Measurements from ENCODE around the gene MTG1.
"Not testable (repeated sequence)": the region's sequence is repeated elsewhere in the genome, so short reads cannot be mapped to it uniquely, and the experiment has no call there.

The MTG1 gene

DNA sequence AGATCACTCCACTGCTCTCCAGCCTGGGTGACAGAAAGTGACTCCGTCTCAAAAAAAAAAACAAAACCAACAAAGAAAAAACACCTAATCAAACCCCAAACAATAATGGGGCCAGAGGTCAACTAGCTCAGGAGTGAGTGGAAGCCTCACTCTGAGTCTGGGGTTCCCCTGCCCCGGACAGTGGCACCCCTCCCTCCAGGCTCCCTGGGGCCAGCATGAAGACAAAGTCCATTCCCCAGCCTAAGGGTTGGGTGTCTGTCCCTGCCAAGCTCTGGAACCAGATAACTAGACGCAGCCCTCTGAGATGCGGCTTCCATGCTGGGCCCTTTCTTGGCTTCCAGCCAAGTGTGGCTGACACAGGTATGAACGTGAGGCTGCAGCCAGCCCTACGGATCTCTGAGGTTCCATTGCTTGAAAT lies 34.4 kb upstream of the MTG1 start:
- DNase-seq (ENCODE audit: low read depth in 2 of 2): no peak

DNA sequence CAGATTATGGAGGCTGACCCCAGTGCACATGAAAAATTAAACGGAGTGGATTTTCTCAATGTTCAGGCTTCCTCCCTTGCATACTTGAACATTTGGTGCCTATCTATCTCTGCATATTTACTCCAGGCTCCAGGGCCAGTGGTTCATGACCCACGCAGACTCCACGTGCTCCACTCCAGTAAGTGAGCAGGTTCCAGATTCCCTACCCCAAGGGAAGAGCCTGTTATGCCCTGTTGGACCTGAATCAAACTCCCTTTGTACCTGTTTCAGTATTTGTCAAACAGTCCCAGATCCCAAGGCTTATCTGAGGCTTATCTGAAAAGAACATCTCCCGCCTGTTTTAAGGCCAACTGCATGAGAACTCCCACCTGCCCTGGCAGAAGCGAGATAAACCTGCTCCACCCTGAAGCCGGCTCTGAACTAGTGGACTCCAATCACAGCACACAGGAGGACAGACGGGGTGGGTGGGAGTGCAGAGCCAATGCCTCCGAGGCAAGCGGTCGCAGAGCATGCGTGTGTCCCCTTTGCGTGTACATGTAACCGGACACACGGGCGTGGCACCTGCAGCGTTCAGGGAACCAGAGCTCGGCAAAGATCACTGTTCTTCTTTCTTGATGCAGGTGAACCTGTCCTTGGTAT lies 33.9 kb upstream of the MTG1 start:
- DNase-seq (ENCODE audit: low read depth in 2 of 2): no peak

DNA sequence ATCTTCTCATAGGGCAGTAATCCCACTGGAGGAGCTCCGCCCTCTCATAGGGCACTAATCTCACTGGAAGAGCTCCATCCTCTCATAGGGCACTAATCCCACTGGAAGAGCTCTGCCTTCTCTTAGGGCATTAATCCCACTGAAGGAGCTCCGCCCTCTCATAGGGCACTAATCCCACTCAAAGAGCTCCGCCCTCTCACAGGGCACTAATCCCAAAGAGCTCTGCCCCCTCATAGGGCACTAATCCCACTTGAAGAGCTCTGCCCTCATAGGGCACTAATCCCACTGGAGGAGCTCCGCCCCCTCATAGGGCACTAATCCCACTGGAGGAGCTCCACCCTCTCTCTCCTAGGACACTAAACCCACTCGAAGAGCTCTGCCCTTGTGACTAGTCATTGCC lies 32.7 kb upstream of the MTG1 start:
- no peak for DNase-seq (ENCODE audit: low read depth in 2 of 2)

DNA sequence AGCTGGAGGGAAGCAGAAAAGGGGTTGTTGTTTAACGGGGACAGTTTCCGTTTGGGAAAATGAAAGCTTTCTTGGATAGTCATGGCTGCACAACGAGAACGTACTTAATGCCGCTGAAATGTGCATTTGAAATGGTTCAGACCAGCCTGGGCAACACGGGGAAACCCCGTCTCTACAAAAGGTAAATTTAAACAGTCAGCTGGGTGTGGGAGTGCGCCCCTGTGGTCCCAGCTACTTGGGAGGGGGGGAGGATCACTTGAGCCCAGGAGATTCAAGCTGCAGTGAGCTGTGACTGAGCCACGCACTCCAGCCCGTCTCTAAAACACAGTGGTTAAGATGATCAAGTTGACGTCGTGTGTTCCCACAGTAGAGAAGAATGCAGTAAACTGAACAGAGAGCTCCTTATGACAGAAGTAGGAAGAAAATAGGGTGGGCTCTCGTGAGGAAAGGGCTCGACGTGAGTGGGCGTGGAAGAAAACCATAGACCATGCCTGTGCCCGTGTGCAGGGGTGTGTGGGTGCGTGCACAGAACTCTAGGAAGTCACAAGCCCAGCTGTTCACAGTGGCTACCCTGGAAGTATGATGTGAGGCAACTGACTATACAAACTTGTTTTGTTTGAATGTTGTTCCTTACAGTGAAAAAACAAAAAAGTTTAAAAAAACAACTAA lies 32.0 kb upstream of the MTG1 start:
- DNase-seq (ENCODE audit: low read depth in 2 of 2): no peak

DNA sequence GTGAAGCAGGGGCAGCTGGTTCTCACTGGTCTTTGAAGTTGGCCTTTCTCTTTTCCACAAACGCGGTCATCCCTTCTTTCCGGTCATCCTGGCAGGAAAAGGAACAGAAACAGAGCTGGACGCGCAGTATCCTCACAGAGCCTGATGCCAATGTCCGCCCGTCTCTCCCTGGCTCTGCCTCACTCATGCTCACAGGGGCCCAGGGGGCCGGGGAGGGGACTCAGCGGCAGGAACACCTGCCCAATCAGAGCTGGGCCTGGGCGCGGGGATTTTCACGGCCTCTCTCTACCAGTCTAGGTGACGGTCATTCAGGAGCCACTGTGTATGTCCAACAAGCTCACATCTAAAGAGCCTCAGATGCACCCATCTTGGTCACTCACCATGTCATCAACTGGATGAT lies 31.1 kb upstream of the MTG1 start:
- DNase-seq (ENCODE audit: low read depth in 2 of 2): no peak

DNA sequence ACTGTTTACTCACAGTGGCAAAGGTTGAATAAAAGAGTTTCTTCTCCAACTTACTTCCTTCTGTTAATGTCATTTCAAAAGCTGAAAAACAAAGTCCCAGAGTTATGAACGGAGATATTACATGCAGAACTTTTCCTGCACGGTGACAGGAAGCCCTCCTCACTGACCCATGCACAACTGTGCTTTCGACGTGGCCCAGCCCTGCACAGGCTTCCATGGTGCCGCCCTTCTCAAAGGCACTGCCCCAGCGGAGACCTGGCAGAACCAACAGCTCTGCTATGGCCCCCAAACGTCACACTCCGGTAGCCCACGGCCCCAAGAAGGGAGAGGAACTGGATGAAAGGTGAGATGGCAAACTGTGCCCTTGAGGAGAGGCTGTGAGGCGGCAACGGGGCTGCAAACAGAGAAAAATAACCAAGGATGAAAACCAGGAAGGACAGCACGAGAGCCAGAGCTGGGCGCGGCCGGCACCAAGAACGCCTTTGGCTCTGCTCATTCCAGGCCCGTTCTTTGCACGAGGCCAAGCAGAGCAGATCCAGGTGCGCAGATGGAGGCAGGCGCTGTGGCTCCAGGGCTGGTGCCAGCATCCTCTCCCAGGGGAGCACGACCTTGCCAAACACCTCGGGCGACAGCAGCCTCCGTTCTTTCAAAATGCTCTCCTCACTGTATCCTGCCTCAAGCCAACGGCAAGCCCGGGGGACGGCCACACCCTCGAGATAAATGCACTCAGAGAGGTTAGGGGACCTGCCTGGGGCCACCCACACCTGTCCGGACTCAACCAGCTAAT lies 29.1 kb upstream of the MTG1 start:
- no peak for DNase-seq (ENCODE audit: low read depth in 2 of 2)

DNA sequence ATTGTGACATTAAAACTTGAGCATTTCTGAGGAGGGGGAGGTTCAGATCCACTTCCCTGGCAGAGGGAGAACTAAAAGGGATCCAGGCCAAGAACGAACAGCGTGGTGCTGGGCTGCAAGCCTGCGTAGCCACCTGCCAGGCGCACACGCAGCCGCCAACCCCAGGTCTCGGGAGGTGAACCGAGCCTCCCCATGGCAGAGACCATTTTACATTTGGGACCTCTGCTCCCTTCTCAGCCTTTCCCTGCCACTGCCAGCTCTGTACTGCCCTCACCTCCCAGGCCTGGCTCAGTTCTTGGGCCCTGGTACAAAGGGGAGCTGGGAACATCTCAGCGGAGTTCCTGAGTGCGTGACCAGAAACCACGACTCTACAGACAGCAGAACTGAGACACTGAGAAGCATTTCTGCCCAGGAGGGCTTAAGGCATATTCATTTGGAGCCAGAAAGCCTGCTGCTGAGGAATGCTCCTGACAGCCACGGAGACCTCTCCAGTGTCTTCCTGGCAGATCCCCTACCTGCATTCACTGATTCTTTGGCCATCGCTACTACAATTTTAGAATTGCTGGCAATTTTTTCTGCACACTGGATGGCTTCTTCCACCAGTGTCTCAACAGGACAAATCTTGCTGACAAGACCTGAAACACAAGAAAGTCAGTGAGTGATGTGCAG lies 28.4 kb upstream of the MTG1 start:
- DNase-seq (ENCODE audit: low read depth in 2 of 2): no peak

DNA sequence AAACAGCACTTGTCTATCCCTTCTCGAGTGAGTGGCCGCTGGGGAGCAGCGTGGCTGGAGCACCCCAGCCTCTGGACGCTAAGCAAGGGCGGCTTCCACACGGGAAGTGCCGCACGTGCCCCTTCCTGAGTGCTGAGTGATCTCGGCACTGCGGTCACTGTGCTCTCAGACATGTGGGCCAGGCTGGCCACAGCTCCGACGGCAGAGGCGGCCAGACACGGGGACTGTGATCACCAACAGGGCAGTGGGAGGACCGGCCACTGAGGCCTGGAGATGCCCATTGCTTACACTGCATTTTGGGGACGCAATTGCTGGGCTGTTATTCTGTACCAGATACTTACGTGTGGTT lies 27.9 kb upstream of the MTG1 start:
- no peak for DNase-seq (ENCODE audit: low read depth in 2 of 2)

DNA sequence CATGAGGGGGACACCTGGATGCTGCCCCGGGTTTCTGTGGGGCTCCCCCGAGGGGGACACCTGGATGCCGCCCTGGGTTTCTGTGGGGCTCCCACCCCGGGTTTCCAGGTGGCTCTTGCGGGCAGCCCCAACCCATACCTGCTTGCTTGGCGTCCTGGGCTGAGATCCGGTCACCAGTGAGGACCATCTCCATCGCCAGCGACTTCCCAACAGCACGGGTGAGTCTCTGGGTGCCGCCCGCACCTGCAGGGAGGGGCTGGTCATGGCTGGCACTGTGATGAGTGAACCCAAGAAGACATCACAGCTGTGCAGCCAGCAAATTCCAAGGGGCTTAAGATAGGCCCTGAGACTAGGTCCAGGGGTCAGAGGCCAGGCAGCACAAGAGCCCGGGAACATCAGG lies 27.2 kb upstream of the MTG1 start:
- DNase-seq (ENCODE audit: low read depth in 2 of 2): no peak

DNA sequence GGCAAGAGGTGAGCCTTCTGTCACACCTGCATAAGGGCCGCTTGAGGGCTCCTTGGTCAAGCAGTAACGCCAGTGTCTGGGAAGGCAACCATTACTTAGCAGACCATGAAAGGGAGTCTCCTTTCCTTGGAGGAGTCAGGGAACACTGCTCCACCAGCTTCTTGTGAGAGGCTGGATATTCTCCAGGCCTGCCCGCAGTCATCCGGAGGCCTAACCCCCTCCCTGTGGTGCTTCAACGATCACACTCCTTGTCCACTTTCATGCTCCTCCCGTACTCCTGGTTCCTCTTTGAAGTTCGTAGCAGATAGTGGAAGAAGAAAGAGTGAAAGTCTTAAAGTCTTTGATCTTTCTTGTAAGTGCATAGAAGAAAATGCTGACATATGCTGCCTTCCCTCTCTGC lies 26.5 kb upstream of the MTG1 start:
- DNase-seq (ENCODE audit: low read depth in 2 of 2): not testable (repeated sequence)

DNA sequence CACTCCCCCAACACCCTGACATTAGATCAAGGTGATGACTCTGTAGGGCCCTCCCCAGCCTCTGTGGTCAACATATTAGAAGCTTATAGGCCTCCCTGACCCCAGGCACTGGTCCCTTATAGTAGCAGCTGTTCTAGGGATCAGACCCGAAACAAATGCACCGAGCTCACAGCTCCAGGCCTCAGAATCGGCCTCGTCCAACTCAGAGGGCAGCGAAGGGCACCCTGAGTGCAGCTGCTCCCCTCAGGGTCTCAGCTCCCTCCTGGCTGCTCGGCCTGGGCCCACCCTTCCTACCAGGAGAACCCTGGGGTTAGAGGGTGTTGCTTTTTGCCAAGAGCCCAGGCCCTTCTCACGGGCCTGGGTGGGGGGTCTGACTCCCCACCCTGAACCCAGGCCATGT lies 25.8 kb upstream of the MTG1 start:
- no peak for DNase-seq (ENCODE audit: low read depth in 2 of 2)

DNA sequence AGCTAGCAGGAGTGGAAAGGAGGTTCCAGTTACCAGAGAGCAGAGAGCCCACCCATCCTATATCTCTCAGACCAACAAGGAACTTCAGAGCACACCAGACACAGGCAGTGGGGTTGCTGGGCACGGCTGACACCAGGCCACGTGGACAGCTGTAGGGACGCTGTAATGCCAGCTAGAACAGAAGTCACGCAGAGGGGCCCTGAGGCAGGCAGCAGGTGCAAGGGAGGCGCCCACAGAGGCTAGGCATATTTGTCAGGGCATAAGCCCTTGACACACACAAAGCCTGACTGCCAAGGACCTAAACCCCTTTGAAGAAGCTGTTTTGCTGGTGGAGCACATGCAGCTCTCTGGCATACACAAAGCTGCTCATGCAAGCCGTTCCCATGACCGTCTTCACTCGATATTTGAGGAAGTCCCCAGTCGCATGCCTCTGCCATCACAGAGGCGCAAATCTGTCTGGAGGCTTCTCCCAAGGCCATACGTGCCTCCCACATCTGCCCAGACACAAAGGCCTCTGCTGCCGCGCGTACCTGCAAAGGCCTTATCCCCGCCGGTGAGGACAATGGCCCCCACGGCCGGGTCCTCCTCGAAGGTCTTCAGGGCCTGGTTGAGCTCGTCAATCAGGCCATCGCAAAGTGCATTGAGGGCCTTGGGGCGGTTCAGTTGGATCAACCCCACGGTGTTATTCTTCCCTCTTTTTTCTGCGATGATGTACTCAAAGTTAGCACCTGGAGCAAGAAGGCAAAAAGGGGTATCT lies 23.7 kb upstream of the MTG1 start:
- DNase-seq (ENCODE audit: low read depth in 2 of 2): no peak

DNA sequence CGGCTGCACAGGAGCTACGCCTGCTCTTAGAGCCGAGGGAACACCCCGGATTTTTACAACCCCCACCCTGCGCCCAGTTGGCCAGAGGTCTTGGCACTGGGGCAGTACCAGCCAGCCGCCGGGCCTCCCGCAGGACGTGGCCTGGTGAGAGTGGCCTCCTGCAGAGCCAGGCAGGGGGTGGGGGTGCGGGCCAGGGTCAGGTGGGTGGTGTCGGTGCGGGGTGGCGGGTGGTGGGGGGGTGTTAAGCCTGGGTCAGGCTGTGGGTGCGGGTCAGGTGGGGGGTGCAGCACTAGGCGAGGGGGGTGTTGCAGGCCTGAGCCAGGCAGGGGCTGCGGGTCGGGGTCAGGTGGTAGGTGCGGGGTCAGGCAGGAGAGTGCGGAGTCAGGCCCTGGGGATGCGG lies 21.4 kb upstream of the MTG1 start:
- DNase-seq (ENCODE audit: low read depth in 2 of 2): no peak

DNA sequence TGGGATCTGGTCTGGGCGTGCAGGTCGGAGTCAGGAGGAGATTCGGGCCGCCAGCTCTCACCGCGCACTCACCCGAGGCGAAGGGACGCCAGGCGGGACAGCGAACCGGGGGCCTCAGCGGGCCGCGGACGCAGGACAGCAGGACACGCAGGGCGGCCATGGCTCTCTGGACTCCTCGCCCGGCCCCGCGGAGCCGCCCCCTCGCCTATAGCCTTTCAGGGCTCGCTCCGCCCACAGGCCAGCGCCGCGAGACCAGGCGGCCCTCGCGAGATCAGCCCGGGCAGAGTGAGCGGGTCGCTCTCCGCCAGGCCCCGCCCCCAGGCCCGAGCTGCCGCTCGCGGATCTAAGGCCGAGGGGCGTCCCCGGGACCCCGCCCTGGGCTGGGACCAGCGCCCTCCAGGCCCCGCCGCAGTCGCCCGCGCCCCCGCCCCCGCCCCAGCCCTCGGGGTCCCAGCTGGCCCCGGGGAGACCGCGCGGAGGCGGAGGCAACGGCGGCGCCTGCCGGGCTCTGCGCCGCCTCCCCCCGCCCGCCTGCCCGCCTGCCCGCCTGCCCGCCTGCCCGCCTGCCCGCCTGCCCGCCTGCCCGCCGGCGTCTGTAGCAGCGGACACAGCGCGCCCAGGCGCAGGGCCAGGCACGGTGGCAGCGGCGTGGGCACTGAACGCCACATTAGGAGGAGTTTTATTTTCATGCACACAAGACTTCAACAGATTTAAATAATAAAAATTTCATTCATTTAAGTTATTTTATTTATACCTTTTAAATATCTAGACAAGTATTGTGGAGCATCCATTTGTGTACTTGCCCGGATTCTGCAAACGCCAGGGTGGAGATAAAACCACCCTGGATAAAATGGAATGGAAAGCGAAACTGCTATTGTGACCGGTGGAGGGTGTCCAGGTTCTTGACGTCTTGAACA lies 20.5 kb upstream of the MTG1 start, which contains the start of gene ECHS1:
ECHS1 (minus strand) TSS at position 181 of the 917 bp plus-strand sequence; CDS start at position 160, 21 bp downstream.
- peak; percentile 84 to 95 for DNase-seq (ENCODE audit: low read depth in 2 of 2)

DNA sequence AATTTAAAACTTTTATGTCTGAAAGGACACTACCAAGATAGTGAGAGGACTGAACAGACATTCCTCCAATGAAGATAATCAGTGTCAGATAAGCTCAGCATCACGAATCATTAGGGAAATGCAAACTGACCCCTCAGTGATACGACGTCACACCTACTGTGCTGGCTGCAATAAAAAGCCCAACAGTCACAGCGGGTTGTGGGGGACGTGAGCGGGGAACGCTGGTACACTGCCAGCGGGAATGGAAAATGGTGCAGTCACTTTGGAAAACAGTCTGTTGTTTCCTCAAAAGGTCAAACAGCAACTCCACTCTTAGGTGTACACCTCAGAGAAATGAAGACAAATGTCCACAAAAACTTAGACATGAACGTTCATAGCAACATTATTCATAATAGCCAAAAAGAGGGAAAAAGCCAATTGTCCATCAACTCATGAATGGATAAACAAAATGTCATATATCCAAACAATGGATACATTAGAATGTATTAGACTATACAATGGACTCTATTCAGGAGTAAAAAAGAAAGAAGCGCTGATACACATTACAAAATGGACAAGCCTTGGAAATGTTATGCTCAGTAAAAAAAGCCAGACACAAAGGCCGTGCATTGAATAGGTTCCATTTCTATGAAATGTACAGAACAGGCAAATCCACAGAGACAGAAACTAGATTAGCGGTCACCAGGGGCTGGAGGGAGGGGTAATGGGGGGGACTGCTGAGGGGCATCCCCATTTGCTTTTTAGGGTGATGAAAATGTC lies 18.4 kb upstream of the MTG1 start:
- no peak for DNase-seq (ENCODE audit: low read depth in 2 of 2)

DNA sequence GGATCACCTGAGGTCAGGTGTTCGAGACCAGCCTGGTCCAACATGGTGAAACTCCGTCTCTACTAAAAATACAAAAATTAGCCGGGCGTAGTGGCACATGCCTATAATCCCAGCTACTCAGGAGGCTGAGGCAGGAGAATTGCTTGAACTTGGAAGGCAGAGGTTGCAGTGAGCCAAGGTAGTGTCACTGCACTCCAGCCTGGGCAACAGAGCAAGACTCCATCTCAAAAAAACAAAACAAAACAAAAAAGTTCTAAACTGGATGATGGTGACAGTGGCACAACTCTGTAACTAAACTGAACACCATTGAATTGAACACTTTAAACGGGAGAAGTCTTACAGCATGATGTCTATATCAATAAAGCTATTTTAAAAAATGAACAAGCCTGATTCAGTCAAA lies 17.8 kb upstream of the MTG1 start:
- not testable (repeated sequence) for DNase-seq (ENCODE audit: low read depth in 2 of 2)

DNA sequence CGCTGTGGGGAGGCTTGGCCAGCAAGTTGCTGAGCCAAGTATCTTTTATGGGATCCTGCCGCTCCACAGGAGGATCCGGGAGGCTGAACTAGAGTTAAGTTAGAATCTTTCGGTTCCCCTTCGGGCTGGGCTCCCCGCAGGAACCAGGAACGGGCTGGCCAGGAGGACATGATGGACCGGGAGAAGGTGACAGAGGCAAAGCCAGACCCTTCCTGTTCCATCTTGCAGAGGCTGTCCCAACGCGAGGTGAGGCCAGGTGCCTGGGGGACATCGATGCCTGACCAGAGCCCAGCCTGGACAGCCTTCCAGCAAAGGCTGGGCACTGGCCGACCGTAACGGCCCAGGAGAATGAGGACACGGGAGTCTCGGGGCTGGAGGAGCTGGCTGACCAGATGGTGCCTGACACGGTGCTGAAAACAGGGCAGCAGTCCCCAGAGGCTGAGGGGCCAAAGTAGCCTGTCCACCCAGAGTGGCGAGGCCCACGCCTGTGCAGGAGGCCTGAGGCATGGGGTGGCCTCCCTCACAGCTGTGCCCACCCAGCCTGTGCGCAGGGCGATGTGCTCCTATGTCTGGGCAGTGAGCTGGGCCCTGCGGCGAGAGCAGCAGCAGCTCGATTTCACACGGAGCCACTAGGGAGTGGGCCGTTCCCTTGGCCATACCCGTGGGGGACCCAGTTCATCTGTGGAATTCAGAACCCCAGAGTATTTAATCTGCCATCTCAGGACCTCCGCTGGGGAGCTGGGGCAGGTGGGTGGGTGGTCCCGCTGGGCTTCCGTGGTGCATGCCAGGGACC lies 16.7 kb upstream of the MTG1 start:
- no peak for DNase-seq (ENCODE audit: low read depth in 2 of 2)

DNA sequence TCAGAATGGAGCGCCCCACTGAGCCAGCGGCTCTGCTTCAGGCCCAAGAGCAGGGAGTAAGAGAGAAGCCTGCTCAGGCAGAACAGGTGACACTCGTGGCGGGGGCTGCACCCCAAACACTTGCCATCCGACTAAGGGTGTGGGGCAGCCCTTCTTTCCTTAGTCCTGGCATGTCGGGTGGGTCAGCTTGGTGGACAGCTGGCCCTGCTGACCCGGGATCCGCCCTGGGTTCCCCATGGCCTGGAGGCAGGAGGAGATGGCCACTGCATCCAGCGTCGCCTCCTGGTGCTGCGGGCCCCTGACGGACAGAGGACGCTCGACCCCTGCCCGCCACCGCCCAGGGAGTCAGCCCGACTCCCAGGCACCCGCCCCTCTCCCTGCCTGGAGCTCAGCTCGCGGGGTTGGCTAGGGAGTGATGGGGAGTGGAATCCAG lies 16.1 kb upstream of the MTG1 start:
- DNase-seq (ENCODE audit: low read depth in 2 of 2): no peak
